HG02870 (cell line): ENCODE results near the gene TBC1D3B.
"Not testable (repeated sequence)": the region's sequence is repeated elsewhere in the genome, so short reads cannot be mapped to it uniquely, and the experiment has no call there.

Source experiments
- ATAC-seq: cut with Tn5 transposase; IDR thresholded peaks from one replicate; pipeline ENCODE4 v1.9.1; 2021; ENCODE audit warnings: mild to moderate bottlenecking, moderate library complexity; ENCODE audit not compliant: unreplicated experiment

The TBC1D3B gene

GRCh38 chr17:36176536-36176935 is at the start of gene TBC1D3B:
Gene TBC1D3B (minus strand): TSS chr17:36176636. CDS start chr17:36175050, 1,586 bp downstream.
- ATAC-seq: not testable (repeated sequence)

- not testable (repeated sequence) for ATAC-seq
Measured at GRCh38 chr17:36222967-36223366, 46.5 kb upstream of the TBC1D3B start.

- ATAC-seq: not testable (repeated sequence)
Measured at GRCh38 chr17:36221581-36222100, 45.2 kb upstream of the TBC1D3B start.

DNA sequence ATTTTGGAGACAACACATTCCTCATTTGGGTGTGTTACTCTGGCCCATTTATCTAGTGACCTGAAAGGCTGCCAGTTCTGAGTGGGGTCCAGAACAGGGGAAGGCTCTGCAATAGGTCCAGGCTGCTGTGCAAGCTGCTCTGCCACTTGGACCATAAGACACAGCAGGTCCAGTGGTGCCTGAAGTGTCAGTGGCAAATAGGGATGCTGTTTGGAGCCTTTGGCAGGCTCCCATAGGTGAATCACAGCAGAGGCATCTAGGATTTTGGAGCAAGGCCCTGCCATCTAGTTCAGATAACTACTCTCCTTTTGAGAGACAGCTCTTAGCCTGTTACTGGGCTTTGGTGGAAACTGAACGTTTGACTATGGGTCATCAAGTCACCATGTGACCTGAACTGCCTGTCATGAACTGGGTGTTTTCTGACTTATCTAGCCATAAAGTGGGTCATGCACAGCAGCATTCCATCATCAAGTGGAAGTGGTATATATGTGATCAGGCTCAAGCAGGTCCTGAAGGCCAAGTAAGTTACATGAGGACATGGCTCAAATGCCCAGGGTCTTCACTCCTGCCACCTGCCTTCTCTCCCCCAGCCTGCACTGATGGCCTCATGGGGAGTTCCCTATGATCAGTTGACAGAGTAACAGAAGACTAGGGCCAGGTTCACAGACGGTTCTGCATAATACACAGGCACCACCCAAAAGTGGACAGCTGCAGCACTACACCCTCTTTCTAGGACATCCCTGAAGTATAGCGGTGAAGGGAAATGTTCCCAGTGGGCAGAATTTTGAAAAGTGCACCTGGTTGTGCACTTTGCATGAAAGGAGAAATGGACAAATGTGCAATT is 44.5 kb upstream of the TBC1D3B start:
- ATAC-seq: not testable (repeated sequence)

DNA sequence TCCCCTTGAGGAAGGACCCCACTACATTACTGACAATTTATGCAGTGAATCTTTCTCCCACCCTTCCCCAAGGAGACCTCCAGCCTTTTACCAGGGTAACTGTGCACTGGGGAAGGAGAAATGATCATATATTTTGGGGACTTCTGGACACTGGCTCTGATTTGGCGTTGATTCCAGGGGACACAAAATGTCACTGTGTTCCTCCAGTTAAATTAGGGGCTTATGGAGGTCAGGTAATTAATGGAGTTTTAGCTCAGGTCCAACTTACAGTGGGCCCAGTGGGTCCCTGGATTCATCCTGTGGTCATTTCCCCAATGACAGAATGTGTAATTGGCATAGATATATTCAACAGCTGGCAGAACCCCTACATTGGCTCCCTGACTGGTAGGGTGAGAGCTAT is 43.1 kb upstream of the TBC1D3B start:
- not testable (repeated sequence) for ATAC-seq

DNA sequence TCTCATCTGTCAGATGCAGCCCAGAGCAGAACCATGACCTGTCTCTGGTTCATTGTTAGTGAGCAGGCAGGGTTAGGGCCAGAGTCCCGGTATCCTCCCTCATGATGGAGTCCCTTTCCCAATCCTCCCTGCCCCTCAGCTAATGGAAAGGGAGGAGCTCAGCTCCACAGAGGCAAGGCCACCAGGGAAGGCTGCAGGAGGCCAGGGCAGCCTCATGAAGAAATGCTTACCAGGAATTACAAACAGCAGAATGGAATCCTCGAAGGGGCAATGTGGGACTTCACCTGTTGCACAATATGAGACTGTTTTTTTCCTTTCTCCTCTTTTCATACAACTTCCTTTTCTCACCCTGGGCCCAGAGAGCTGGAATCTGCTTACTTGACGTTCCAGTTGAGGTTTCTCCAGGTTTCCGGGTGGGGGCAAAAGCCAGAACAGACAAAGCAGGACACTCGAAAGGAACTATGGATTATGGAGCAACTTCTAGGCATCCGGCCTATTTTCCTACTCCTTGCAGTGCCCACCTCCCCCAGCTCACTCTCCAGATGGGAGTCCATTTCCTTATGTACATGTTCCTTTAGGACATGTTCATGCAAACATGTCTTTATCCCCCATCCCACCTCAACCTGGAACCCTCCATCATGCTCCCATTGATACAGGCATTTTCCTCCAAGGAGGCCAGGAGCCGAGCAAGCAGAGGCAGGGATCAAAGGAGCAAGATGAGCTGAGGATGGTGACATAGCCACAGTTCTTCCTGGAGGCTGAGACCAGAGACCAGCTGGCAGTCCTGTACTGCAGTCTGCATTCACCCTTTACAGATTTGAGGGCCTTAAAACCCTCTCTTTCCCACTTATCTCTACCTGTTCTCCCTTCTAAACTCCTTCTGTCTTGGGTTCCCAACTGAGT is 39.2 kb upstream of the TBC1D3B start:
- ATAC-seq: not testable (repeated sequence)

- ATAC-seq: no peak
Measured at GRCh38 chr17:36214918-36215317, 38.5 kb upstream of the TBC1D3B start.

- no peak for ATAC-seq
Measured at GRCh38 chr17:36213695-36214094, 37.3 kb upstream of the TBC1D3B start.

DNA sequence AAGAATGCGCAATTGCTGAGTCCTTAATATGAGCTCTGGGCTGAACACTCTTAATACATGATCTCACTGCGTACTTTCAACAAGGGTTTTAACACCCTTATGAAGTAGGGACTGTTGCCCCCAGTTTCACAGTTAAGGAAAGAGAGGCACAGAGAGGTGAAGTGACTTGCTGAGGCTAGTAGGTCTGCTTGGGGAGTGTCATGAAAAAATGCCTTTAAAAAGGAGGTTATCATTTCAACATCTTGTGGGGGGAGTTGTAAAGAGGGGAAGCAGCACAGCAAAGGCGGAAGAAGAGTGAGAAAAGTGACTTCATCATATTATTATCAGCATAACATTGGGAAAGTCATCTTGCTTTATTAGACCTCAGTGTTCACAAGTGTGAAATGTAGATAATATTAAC is 36.5 kb upstream of the TBC1D3B start:
- ATAC-seq: no peak

GRCh38 chr17:36212272-36212605 is 35.8 kb upstream of the TBC1D3B start:
- ATAC-seq: no peak

DNA sequence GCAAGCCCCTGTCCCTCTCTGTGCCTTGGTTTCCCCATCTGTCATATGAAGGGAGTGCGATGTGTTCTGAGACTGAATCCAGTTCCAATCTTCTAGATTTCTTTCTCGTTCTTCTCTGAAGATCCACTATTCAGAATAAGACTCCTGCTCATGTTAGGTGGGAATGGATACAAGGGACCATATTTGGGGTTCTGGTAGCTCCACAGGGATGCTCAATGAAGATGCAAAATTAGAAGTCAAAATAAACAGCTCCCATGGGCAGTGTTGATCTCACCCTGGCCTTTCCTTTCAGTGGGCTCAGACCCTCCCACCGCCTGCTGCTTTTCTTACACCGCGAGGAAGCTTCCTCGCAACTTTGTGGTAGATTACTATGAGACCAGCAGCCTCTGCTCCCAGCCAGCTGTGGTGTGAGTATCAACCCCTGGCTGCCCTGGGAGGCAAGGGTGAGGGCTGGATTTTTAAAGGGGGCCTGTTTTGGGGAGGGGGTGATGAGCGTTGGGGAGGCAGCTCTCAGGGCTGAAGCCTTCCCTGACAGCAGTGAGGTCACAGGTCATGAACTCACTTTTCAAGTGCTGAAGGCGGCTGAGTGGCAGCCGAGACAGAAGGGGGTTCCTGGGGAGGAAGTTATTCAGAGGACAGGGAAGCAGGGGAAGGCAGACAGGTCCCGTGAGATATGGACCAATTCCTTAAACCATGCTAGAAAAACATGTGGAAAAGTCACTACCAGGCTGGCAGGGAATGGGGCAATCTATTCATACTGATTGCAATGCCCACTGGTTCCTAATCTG is 35.2 kb upstream of the TBC1D3B start:
- not testable (repeated sequence) for ATAC-seq

DNA sequence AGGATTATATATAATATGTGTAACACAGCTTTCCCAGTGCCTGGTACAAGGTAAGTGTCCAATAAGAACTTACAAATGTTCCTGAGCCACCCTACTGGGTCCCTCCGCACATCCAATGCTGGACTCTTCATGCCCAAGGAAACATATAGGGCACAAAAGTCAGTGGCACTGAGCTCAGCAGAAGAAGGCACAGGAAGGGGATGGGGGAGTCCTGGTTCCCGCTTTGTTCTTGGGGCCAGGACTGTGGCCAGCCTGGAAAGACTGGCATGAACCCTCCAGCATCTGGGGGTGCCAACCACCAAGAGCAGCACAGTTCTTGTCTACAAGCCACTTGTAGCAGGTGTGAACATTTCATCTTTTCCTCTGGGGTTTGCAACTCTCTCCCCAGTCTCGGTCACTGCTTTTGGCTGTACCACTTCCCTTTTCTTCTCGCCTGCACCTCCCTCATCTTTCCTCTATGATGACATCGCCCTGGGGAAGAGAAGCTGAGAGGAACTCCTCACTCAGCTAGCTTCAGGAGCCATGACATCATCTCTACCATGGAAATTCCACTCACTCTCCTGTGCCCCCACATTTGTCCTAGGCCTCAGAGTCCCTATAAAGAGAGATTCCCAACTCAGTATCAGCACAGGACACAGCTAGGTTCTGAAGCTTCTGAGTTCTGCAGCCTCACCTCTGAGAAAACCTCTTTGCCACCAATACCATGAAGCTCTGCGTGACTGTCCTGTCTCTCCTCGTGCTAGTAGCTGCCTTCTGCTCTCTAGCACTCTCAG is 34.2 kb upstream of the TBC1D3B start, which contains the start of gene CCL4L2:
TSS of gene CCL4L2 (plus strand) at position 625 of the 773 bp plus-strand sequence.
- ATAC-seq: peak; percentile 56

GRCh38 chr17:36209575-36209974 is 33.1 kb upstream of the TBC1D3B start:
- no peak for ATAC-seq

DNA sequence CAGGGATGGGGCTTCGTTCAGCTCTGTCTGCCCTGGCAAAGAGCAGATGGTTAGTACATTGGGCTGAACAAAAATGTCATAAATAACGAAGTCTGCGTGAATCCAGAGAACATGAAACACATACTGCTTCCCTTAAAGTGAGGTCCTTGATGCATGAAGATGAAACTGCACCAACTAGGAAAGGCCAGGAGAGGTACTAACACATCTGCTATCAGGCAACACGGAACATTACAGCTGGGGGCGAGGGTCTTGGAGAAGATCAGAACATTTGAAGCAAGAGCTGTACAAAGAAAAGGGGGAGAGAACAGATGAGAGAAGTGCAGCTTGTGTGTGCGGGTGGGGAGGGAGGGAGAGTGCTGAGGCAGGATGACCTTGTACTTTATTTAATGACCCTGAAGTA is 30.9 kb upstream of the TBC1D3B start:
- ATAC-seq: not testable (repeated sequence)

GRCh38 chr17:36206486-36206821 is 30.0 kb upstream of the TBC1D3B start:
- ATAC-seq: not testable (repeated sequence)

DNA sequence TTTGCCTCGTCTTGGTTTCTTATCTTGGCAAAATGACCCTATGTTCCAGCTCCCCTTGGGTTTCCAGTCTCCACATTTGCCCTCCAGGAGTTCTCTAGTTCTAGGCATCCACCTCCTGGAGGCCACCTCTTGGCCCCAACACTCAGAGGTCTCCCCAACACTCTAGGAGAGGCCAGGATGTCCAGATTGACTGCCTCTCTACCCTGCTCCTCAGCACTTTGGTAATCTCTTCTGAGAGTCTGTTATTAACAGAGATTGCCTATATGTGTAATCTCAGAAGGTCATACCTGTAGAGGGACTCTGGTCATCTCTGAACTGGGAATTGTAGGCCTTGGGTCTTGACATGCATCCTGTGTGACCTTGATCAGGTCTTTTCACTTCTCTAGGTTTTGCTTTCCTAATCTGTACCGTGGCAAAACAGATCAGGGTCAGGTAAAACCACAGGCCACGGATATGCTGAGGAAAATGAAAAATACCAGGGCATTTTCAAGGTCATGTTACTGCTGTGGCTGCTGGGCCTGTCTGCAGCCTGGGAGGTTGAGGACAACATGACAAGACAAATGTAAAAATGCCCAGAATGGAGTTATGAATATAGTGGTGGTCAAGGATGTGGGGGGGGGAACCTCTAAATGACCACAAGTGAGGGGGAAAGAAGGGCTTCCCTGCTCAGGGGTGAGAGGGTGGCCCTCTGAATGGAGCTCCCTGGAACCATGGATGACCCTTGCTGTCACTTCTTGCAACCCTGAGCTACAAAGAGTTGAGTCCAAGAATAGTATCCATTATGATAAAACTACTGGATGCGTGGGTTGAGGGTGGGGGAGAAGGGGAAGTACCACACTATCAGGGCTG is 29.4 kb upstream of the TBC1D3B start:
- ATAC-seq: no peak

DNA sequence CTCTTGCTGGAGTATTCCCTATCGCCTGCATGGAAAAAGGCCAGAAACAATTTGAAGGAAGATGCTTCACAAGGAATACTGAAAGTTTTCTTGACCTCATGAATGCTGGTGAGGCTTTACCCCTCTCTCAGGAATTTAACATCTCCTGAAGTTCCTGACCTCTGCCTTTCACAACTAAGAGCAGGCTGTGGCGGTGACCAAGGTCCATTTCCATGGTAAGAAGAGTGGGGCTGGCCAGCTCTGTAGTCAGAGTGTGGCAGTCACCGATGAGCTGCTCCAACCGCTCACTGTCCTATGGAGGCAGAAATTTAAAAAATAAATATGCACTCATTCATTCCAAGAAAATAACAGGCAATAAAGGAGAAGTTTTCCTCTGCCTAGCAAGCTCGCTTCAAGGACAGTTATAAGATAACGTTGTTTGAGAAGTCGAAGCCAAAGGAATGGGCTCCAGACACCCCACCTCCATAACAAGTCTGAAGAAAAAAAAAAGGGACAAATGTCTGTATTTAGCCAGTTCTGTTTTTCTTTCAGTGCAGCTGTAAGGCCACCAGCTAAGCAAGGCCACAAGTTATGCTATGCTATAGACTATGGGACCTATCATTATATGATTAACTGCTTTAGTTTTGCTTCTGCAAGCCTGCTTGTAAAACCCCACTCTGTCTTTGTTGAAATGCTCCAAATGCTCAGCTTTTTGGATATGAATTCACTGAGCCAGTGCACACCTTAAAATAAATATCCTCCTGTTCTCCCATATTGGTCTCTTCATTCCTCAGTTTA is 28.5 kb upstream of the TBC1D3B start:
- no peak for ATAC-seq

DNA sequence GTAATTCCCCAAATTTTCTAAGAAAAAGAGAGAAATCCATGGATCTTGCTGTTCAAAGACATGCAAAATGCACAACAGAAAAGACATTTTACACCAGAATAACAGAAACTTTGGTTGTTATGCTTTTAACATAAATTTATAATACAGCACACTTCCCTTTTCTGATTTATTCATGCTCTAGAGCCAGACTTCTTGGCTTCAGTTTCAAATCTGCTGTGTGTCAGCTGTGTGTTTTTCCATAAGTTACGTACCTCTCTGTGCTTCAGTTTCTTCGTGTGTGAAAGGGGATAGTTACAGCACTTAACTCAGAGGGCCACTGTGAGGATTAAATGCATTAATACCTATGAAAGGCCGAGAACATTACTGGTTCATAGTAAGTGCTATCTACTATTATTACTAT is 26.9 kb upstream of the TBC1D3B start:
- no peak for ATAC-seq
